Activated CD8-positive, alpha-beta T cell treated with anti-CD3 and anti-CD28 coated beads, Interleukin-2, amount 10 ng/mL, durations not matched to agents 7 days and 5 days (primary cell): ENCODE measurements around the gene PAM. TPM values are rescaled to one million over a fixed set of nuclear protein-coding genes. Genes with fewer than 3 reads are reported as not detected.

Source experiments
- ATAC-seq: fragments of 150-1000 bp; cut with Tn5 transposase; one replicate; pipeline ENCODE4 v1.10.0; 2021; ENCODE audit warnings: moderate library complexity
- CTCF ChIA-PET: fragments of 350-600 bp; sonication (Branson Sonifier 250); formaldehyde crosslinking; loops from one replicate; lab custom pipeline; 2021; ENCODE audit warnings: antibody characterized with exemption; lab: Charles Lee
- POLR2A ChIA-PET: fragments of 350-600 bp; sonication (Branson Sonifier 250); formaldehyde crosslinking; loops from one replicate; lab custom pipeline; 2021; ENCODE audit warnings: antibody characterized with exemption; lab: Charles Lee
- DNase-seq: peaks from one replicate; pipeline ENCODE4 v3.0.0-alpha.2; 2020
- H3K27ac Mint-ChIP-seq: one replicate; pipeline ENCODE4 v1.8.0; 2021; ENCODE audit warnings: mild to moderate bottlenecking, mixed read lengths
- H3K27me3 Mint-ChIP-seq: one replicate; pipeline ENCODE4 v1.8.0; 2021; ENCODE audit warnings: low read depth, mixed read lengths
- H3K36me3 Mint-ChIP-seq: one replicate; pipeline ENCODE4 v1.8.0; 2021; ENCODE audit warnings: low read depth, mixed read lengths
- H3K4me1 Mint-ChIP-seq: one replicate; pipeline ENCODE4 v1.8.0; 2021; ENCODE audit warnings: low read depth, mixed read lengths
- H3K4me3 Mint-ChIP-seq: one replicate; pipeline ENCODE4 v1.8.0; 2021; ENCODE audit warnings: mild to moderate bottlenecking, mixed read lengths
- H3K9me3 Mint-ChIP-seq: one replicate; pipeline ENCODE4 v1.8.0; 2022; ENCODE audit warnings: mixed read lengths; ENCODE audit not compliant: insufficient read depth
- total RNA-seq, 2 experiments: library from RNA; stranded (reverse); gene quantifications; one replicate each; pipeline ENCODE4 v1.2.3, GENCODE V29; 2021

Gene PAM
- total RNA-seq, 2 experiments from 2014 or later: 16.1 to 16.3 TPM

DNA sequence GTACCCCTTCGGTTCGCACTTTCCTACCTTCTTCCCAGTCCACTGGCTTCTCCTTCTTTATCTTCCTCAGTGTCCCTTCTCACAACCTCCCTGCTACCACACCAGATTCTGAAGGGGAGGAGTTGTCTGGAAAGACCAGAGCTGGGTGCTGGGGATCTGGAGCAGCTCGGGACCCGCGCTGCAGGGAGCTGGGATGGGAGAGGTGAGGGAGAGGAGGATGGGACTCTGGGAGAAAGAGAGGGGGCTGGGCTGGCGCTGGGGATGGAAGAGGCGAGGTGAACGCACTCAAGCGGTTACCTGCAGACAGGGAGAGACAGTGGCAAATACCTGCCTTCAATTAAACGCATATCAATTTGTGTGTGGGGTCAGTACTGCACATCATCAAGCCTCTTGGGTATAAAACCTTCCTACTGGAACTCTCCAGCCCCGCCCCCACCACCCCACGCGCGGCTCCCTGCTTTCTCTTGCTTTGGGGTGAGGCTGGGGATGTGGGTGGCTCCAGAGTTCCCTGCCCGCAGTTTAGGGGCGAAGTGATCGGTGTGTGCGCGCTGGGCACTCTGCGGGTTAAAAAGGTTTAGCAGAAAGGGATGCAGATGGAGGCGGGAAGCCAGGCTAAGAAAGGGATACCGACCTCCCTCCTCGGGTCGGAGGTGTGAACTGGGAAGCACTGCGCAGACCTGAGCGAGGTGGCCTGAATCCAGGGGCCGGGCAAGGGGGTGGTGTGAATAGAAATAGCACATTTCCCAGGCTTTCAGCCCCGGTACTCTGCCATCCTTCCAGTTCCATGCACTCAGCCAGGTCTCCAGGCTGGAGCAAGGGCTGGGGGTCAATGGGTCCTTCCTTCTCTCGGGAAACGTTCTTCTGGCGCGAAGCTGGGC lies 977 bp upstream of the PAM start:
- H3K27me3 Mint-ChIP-seq: peaks cover 6% of the 10 kb centered on the region
- DNase-seq: no peak
- CTCF ChIA-PET: interaction anchor here (2.3 kb wide), 3 partner anchors 10 to 73 kb away, joined by 9 to 12 read pairs (median 10); no protein-coding TSS in a partner anchor
- peak overlapping the region; percentile 62 for H3K27ac Mint-ChIP-seq
- POLR2A ChIA-PET: no interaction called here
- H3K4me3 Mint-ChIP-seq: peak overlapping the region; percentile 76
- H3K9me3 Mint-ChIP-seq: no peaks in the 10 kb centered on the region
- ATAC-seq: no peak
- H3K36me3 Mint-ChIP-seq: peaks cover 2% of the 10 kb centered on the region
- peaks cover 35% of the 10 kb centered on the region for H3K4me1 Mint-ChIP-seq

- ATAC-seq (peak; percentile 64), DNase-seq (peak; percentile 75)
- H3K36me3 Mint-ChIP-seq: peaks cover 2% of the 10 kb centered on the region
- ChIA-PET CTCF (interaction anchor here (0.7 to 2.3 kb wide), 8 partner anchors 8 to 457 kb away, joined by 3 to 10 read pairs (median 6); no protein-coding TSS in a partner anchor), POLR2A (interaction anchor here (1.1 kb wide), 1 partner anchor 12 kb away, joined by 4 read pairs; no protein-coding TSS in a partner anchor)
- H3K27me3 Mint-ChIP-seq: peaks cover 6% of the 10 kb centered on the region
- H3K4me1 Mint-ChIP-seq: peaks cover 44% of the 10 kb centered on the region
- peak overlapping the region; percentile 85 for H3K27ac Mint-ChIP-seq
- H3K4me3 Mint-ChIP-seq: peak overlapping the region; percentile 80
- H3K9me3 Mint-ChIP-seq: no peaks in the 10 kb centered on the region
Observed at GRCh38 chr5:102755686-102756371, 724 bp downstream of the PAM start.

- no peak overlapping the region for H3K27ac Mint-ChIP-seq
- no peaks in the 10 kb centered on the region for H3K9me3 Mint-ChIP-seq
- peaks cover 63% of the 10 kb centered on the region for H3K4me1 Mint-ChIP-seq
- ATAC-seq (no peak), DNase-seq (no peak)
- ChIA-PET POLR2A (no interaction called here), CTCF (interaction anchor here (0.8 to 1.5 kb wide), 4 partner anchors 14 to 77 kb away, joined by 3 to 4 read pairs (median 3); no protein-coding TSS in a partner anchor)
- H3K4me3 Mint-ChIP-seq: no peak overlapping the region
- H3K27me3 Mint-ChIP-seq: peaks cover 2% of the 10 kb centered on the region
- H3K36me3 Mint-ChIP-seq: peaks cover 2% of the 10 kb centered on the region
Observed at GRCh38 chr5:102758576-102758975, 3.5 kb downstream of the PAM start.

DNA sequence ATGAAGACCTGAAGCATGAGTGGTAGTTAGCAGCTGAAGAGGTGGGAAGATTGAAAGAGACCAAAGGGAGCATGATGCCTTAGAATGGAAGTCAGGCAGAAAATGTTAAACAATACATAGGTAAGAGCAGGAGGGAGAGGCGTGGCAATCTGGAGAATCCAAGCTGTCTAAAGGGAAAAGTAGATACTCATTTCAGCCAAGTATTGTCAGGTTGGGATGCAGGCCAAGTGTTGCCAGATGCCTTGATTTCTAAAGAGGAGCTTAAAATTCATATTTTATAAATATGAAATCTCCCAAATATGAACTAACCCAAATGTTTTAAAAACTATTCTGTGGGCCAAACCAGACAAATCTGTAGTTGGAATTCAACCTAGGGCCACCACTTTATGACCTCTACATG lies 4.2 kb downstream of the PAM start:
- ATAC-seq: no peak
- peaks cover 2% of the 10 kb centered on the region for H3K36me3 Mint-ChIP-seq
- ChIA-PET CTCF (interaction anchor here (1.5 to 1.9 kb wide), 2 partner anchors 13 to 22 kb away, joined by 4 to 9 read pairs; no protein-coding TSS in a partner anchor), POLR2A (interaction anchor here (0.9 kb wide), 1 partner anchor 12 kb away, joined by 3 read pairs; no protein-coding TSS in a partner anchor)
- H3K9me3 Mint-ChIP-seq: no peaks in the 10 kb centered on the region
- no peak overlapping the region for H3K4me3 Mint-ChIP-seq
- peaks cover 61% of the 10 kb centered on the region for H3K4me1 Mint-ChIP-seq
- H3K27me3 Mint-ChIP-seq: peaks cover under 1% of the 10 kb centered on the region
- no peak for DNase-seq
- no peak overlapping the region for H3K27ac Mint-ChIP-seq

DNA sequence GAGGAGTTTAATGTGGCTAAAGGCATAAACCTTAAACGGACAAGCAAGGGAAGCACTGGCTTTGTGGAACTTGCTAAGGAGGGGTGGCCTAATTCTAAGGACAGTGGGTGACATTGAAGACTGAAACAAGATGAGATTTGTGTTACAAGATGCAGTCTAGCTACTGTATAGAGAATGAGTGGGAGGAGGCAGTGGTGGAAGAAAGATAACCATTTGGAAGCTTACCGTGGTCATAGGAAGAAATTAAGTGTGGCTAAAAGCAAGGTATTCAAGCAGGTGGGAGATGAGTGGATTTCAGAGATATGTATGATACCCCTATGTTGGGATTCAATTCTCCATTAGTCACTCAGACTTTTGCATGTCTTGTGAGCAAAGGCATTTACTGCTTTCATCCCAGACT lies 4.6 kb downstream of the PAM start:
- peaks cover 61% of the 10 kb centered on the region for H3K4me1 Mint-ChIP-seq
- H3K27me3 Mint-ChIP-seq: no peaks in the 10 kb centered on the region
- ChIA-PET CTCF (interaction anchor here (1.3 to 1.9 kb wide), 3 partner anchors 13 to 21 kb away, joined by 3 to 9 read pairs (median 4); no protein-coding TSS in a partner anchor), POLR2A (interaction anchor here (0.9 kb wide), 1 partner anchor 12 kb away, joined by 3 read pairs; no protein-coding TSS in a partner anchor)
- no peak overlapping the region for H3K4me3 Mint-ChIP-seq
- ATAC-seq (no peak), DNase-seq (no peak)
- H3K36me3 Mint-ChIP-seq: peaks cover 2% of the 10 kb centered on the region
- no peaks in the 10 kb centered on the region for H3K9me3 Mint-ChIP-seq
- no peak overlapping the region for H3K27ac Mint-ChIP-seq

DNA sequence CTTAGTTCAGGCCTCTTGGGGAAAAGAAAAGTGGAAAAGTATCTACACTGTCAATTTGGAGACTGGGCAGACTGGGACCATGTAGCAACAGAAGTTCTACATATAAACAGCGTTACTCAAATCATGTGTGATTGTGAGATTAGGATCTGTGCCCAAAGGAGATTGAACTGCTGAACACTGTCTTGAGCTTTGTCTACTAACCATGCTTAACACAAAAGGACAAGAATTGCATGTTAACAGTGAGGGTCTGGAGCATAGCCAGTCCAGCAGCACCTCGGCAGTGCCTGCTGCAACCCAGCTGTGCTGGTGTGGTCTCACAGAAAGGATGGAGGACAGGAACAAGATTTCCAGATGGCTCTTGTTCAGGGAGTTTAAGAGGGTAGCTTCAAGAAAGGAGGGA lies 5.7 kb downstream of the PAM start:
- Mint-ChIP-seq H3K4me3 (peak overlapping the region; percentile 22), H3K27me3 (no peaks in the 10 kb centered on the region), H3K27ac (peak overlapping the region; percentile 45), H3K4me1 (peaks cover 72% of the 10 kb centered on the region), H3K36me3 (peaks cover 2% of the 10 kb centered on the region), H3K9me3 (no peaks in the 10 kb centered on the region)
- DNase-seq (no peak), ATAC-seq (no peak)
- ChIA-PET POLR2A (no interaction called here), CTCF (interaction anchor here (0.6 to 1.9 kb wide), 5 partner anchors 15 to 359 kb away, joined by 3 to 9 read pairs (median 4); partner anchors contain the start of genes GIN1 and PPIP5K2)

GRCh38 chr5:102762095-102762534 lies 7.0 kb downstream of the PAM start:
- CTCF ChIA-PET: interaction anchor here (0.8 to 3.4 kb wide), 3 partner anchors 15 to 376 kb away, joined by 3 to 21 read pairs (median 4); no protein-coding TSS in a partner anchor
- POLR2A ChIA-PET: no interaction called here
- Mint-ChIP-seq H3K36me3 (peaks cover 2% of the 10 kb centered on the region), H3K4me1 (peaks cover 69% of the 10 kb centered on the region), H3K4me3 (peak overlapping the region; percentile 30), H3K9me3 (no peaks in the 10 kb centered on the region), H3K27ac (peak overlapping the region; percentile 43), H3K27me3 (no peaks in the 10 kb centered on the region)
- no peak for DNase-seq
- peak; percentile 63 for ATAC-seq

- no peak for ATAC-seq
- Mint-ChIP-seq H3K27me3 (no peaks in the 10 kb centered on the region), H3K27ac (peak overlapping the region; percentile 43), H3K4me3 (peak overlapping the region; percentile 30), H3K36me3 (peaks cover 2% of the 10 kb centered on the region), H3K4me1 (peaks cover 70% of the 10 kb centered on the region), H3K9me3 (no peaks in the 10 kb centered on the region)
- ChIA-PET CTCF (interaction anchor here (0.8 to 3.4 kb wide), 6 partner anchors 10 to 462 kb away, joined by 3 to 21 read pairs (median 5); no protein-coding TSS in a partner anchor), POLR2A (no interaction called here)
- no peak for DNase-seq
Observed at GRCh38 chr5:102762562-102763227, 7.6 kb downstream of the PAM start.

DNA sequence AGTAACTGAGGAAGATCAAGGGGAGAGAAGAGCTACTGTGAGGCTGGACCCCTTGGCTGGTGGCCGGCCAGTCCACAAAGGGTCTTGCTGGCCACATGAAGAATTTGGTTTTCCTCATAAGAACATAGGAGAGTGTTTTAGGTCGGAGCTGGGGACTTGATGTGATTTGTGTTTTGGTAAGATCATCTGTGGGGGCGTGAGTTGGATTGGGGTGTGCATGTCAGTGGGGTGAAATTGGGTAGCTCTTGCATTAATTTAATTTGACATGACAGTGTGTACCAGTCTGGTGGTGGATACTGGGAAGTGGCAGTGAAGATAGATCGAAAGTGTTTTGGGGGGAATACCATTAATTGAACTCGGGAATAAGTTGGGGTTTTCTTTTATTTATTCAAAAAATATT lies 8.6 kb downstream of the PAM start:
- ATAC-seq (no peak), DNase-seq (no peak)
- Mint-ChIP-seq H3K4me3 (no peak overlapping the region), H3K4me1 (peaks cover 65% of the 10 kb centered on the region), H3K36me3 (no peaks in the 10 kb centered on the region), H3K27me3 (no peaks in the 10 kb centered on the region), H3K27ac (peak overlapping the region; percentile 3), H3K9me3 (no peaks in the 10 kb centered on the region)
- ChIA-PET POLR2A (interaction anchor here (1.5 kb wide), 1 partner anchor 356 kb away, joined by 9 read pairs; the partner anchor contains the start of genes GIN1 and PPIP5K2), CTCF (interaction anchor here (1.1 to 3.4 kb wide), 7 partner anchors 8 to 461 kb away, joined by 3 to 21 read pairs (median 6); partner anchors contain the start of gene PAM)

DNA sequence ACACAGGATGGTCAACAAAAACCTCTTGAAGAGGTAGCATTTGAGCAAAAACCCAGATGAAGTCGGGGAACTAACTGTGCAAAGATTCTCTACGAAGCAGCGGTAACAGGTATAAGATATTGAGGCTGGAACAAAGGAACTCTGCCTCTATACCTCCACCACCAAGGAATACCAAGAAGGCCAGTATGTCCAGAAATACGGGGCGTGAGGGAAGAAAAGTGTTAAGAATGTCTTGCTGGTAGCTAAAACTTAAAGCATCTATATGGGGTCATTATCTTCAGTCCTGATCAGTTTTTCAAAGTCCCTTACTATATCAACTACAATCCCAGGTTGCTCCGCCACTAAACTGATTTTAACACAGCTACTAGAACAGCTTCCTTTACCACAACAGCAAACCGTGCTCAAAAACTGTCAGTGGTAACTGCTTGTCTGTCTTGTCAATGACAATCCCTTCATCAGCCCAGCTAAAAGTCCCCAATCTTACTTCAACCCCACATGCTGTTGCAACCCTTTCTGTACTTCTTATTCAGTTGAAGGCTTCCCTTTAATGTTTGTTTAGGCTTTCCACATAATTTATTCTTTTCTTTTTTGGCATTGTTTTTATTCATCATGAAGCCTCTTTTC lies 9.4 kb downstream of the PAM start:
- no peaks in the 10 kb centered on the region for H3K27me3 Mint-ChIP-seq
- ChIA-PET CTCF (interaction anchor here (1.1 to 3.4 kb wide), 6 partner anchors 8 to 140 kb away, joined by 3 to 21 read pairs (median 8); partner anchors contain the start of gene PAM), POLR2A (interaction anchor here (1.5 kb wide), 1 partner anchor 355 kb away, joined by 9 read pairs; the partner anchor contains the start of genes GIN1 and PPIP5K2)
- H3K36me3 Mint-ChIP-seq: no peaks in the 10 kb centered on the region
- peak overlapping the region; percentile 31 for H3K27ac Mint-ChIP-seq
- H3K4me3 Mint-ChIP-seq: no peak overlapping the region
- H3K9me3 Mint-ChIP-seq: no peaks in the 10 kb centered on the region
- peaks cover 62% of the 10 kb centered on the region for H3K4me1 Mint-ChIP-seq
- no peak for DNase-seq
- no peak for ATAC-seq
